Activated T-cell treated with anti-CD3 and anti-CD28 coated beads for 1 hour (primary cell): ENCODE measurements around the gene C10orf71.

Experiments
- DNase-seq: peaks from one replicate; pipeline ENCODE4 v3.0.0-alpha.2; 2020; ENCODE audit warnings: low read depth

C10orf71 gene, protein sequence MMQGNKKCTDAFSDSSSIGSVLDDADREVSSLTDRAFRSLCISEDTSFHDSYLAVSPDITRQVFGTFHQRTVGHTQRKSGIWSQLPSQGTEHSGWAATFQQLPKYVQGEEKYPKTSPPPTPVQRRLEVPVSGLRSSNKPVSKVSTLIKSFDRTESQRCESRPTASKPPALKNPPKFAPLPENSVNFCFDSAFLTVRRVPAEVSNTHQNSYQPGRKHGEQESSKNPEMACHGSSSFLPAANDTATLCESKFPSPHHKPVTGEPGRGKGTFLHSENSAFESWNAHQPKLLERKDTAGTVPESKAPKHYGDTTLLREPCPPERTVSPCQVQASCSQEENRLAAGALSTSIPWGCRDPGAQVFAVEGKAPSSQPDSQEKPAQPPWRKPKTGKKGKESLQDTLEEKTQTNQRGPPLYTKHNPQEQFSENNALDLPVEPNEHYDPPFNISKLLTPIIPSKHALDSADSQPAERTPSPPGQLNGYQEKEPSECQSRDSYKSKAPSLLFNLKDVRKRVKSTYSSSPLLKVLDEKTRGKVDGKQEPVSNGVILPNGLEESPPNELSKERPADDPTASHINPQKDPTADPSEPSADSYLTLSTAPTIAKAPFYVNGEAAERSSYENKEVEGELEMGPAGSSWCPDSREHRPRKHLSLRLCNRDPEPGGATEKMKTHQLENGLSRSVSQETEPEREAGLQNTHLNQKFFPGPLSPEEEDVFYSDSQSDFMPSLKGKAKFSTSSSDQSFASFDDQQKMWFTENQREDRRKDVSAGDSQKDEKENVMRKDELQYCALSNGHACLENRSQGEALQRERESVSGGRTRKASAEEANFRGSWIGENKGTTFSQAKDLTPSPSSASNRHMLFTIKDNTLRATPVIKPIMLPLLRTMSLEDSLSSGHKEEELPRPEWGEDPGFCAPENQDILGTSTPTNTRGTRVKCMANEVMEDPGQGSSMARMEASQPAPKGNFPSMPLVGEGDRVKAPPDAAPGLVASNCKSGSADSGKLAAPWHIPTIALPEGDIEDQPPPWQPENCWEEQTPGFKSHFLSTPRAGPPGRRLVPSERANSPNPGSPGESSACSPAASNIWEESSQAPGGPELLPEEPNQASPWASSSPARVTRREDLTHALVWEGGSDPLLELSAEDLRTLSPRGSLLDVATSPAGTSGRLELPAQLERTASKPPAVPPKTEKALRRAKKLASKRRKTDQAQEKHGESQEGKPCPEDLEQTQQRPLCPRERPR (N-terminal part only)

GRCh38 chr10:49298983-49299815, at the start of gene C10orf71:
TSS of gene C10orf71 (plus strand) at chr10:49299170. CDS start at chr10:49322546, 23,376 bp downstream.
- DNase-seq: no peak

DNA sequence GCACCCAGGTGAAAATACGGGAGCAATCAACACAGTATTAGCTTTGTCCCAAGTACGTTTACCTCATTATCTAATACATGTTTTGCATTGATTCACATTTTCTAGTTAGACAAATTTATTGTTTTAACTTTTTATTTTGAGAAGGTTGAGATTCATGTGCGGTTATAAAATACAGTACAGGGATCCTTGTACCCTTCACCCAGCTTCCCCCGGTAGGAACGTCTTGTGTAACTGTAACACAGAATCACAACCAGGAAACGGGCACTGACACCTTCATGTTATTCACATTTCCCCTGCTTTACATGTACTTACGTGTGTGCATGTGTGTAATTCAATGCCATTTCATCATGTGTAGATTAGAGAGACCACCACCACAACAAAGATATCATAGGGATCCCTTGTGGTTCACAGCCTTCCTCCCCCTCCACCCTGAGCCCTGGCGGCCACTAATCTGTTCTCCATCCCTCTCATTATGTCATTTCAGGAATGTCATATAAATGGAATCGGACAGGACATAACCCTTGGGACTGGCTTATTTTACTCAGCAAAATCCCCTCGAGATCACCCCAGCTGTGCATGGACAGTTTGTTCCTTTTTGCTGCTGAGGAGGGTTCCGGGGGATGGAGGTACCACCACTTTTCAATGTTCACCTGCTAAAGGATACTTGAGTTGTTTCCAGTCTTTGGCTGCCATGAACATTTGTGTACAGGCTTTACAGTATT, 46.5 kb upstream of the C10orf71 start:
- no peak for DNase-seq

GRCh38 chr10:49253340-49253906, 45.5 kb upstream of the C10orf71 start:
- no peak for DNase-seq

DNA sequence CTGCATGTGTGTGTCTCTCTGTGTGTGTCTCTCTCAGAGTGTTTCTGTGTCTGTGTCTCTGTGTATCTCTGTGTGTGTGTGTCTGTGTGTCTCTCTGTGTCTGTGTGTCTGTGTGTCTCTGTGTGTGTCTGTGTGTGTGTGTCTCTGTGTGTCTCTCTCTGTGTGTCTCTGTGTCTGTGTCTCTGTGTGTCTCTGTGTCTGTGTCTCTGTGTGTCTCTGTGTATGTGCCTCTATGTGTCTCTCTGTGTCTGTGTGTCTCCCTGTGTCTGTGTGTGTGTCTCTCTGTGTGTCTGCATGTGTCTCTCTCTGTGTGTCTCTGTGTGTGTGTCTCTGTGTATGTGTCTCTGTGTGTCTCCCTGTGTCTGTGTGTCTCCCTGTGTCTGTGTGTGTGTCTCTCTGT, 44.8 kb upstream of the C10orf71 start:
- DNase-seq: no peak

- no peak for DNase-seq
Measured at GRCh38 chr10:49254556-49255318, 44.2 kb upstream of the C10orf71 start.

- no peak for DNase-seq
Measured at GRCh38 chr10:49255883-49256282, 43.1 kb upstream of the C10orf71 start.

DNA sequence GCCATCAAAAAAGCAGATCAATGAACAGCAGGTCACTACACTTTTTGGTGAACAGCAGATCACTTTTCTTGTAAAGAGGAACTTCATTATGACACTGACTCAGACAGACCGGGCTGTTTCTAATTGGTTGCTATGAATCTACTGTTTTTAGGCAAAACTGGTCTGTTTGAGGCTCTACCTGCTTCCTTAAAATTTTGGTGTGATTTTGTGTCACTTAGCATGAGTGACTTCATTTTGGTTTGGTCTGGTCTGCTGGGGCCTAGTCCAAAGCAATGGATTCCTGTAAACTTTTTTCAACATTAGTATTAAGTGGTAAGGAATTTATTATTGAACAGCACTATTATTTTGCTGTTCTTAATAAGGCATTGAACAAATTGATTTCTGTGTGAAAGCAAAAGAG, 41.8 kb upstream of the C10orf71 start:
- no peak for DNase-seq

DNA sequence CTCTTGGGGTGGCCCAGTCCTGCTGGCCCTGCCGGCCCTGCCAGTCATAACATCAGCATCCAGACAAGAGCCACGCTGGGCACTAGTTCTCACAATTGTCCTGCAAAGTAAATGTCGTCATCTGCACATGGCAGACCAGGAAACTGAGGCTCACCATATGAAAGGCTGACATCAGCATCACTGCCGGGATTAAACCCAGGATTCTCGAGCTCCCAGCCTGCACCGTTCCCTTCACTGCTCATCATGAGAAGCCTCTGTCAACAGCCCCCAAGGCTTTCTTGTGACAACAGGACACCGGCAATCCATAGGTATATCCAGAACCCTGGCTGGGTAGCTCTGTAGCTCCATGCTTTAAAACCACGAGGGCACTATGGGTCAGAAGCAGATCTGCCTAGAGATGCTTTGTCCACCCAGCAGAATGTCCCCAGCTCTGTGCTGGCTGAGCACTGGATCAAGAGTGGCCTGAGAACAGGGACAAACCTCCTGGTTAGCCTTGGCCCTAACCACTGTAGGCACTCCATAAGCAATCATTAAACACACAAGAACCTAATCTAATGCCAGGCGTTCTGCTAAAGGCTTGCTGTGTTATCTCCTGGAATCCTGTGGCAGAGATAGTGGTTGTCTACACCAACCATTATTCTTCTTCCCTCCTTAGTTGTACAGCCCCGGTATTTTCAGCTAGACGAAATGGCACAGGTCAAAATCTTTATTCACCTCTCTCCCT, 41.2 kb upstream of the C10orf71 start:
- DNase-seq: no peak

DNA sequence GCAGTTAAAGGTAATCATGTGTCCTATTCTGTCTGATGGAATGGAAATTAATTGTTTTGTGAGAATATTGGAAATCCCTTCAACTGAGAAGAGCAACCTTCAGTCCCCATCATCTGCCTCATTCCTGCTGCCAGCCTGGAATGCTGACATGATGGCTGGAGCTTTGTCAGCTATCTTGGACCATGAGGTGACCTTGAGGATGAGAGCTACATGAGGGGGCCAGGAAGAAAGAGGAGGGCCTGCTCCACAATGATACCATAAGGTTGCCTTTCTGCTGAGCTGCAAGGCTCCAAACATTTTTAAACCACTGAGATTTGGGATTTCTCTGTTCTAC, 40.7 kb upstream of the C10orf71 start:
- DNase-seq: no peak

GRCh38 chr10:49260644-49261296, 38.2 kb upstream of the C10orf71 start:
- DNase-seq: no peak

GRCh38 chr10:49263591-49263990, 35.4 kb upstream of the C10orf71 start:
- DNase-seq: no peak

GRCh38 chr10:49264177-49264677, 34.7 kb upstream of the C10orf71 start:
- no peak for DNase-seq

GRCh38 chr10:49265885-49266284, 33.1 kb upstream of the C10orf71 start:
- DNase-seq: no peak

- no peak for DNase-seq
Measured at GRCh38 chr10:49268185-49268584, 30.8 kb upstream of the C10orf71 start.

DNA sequence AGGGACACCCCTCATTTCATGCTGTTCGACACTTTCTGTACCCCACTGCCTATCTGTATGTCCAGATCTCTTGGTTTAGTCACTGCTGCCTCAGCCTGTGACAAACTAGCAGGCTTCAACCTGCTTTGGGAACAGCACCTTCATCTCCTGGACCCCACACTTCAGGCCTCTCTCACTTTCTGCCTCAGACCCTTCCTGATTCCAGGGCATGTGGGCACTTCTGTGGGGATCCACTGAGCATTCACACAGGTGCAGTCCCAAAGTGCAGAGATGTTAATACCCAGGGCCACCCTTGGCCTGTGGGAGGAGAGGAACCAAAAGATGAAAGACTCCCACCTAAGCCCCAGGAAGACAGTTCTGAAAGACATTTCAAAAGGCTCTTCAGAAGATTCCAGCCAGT, 29.4 kb upstream of the C10orf71 start:
- DNase-seq: no peak

DNA sequence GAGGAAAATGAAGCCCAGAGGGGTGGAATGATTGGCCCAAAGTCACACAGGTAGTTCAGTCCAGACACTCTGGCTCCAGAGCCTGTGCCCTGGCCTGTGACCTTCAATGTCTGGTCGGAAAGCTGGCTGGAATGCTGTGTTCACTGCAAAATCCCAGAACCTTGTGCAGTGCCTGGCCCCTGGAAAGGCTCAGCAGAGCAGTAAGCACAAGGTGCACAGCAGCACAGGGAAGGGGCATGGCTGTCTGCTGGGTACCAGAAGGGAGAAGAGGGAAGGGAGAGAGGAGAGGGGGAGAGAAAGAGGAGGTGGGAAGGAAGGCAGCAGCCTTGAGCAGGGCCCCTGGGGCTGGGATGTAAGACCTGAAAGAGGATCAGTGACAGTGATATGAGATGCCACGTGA, 28.4 kb upstream of the C10orf71 start:
- no peak for DNase-seq

GRCh38 chr10:49271346-49271745, 27.6 kb upstream of the C10orf71 start:
- DNase-seq: no peak
